Upper lobe of left lung (tissue), 6 donors: ENCODE results near the gene CACNA2D1. TPM values are rescaled to one million over a fixed set of nuclear protein-coding genes. Genes with fewer than 3 reads are reported as not detected.

Experiments used
- ATAC-seq, 2 donors: fragments of 200-7000 bp; cut with Tn5 transposase; one replicate each; pipeline ENCODE4 v1.9.1; 2022; ENCODE audit warnings: mild to moderate bottlenecking in 2 of 2, moderate library complexity in 2 of 2; ENCODE audit not compliant: low FRiP score in 2 of 2
- DNase-seq, 2 donors: peaks; one replicate each; pipeline ENCODE4 v3.0.0-alpha.2; 2019 to 2020
- H3K27ac ChIP-seq, 4 donors: fragments of 200-600 bp; sonication (generic); one replicate each; pipeline ENCODE4 v1.5.1; 2016 to 2019
- H3K27me3 ChIP-seq, 4 donors: fragments of 200-600 bp; sonication (generic); one replicate each; pipeline ENCODE4 v1.5.1; 2017 to 2019
- H3K36me3 ChIP-seq, 4 donors: fragments of 200-600 bp; sonication (generic); one replicate each; pipeline ENCODE4 v1.5.1; 2016 to 2019
- H3K4me1 ChIP-seq, 4 donors: fragments of 200-600 bp; sonication (generic); one replicate each; pipeline ENCODE4 v1.5.1; 2018 to 2019
- H3K4me3 ChIP-seq, 4 donors: fragments of 200-600 bp; sonication (generic); one replicate each; pipeline ENCODE4 v1.5.1; 2017 to 2019; ENCODE audit warnings: mild to moderate bottlenecking in 2 of 4, moderate library complexity in 1 of 4
- H3K9me3 ChIP-seq, 4 donors: fragments of 200-600 bp; sonication (generic); one replicate each; pipeline ENCODE4 v1.5.1; 2018 to 2019
- CTCF ChIP-seq, 6 experiments: fragments of 450-650 bp in 4 of 6; fragments of 200-600 bp in 2 of 6; sonication (generic) in 2 of 6; IDR thresholded peaks; one replicate each; pipeline ENCODE4 v1.5.1; 2016 to 2019; ENCODE audit warnings: antibody characterized with exemption in 6 of 6
- EP300 ChIP-seq, 4 donors: sonication (generic); formaldehyde crosslinking; IDR thresholded peaks; one replicate each; pipeline ENCODE4 v1.5.1; 2017; ENCODE audit warnings: antibody characterized with exemption in 4 of 4, control low read depth in 2 of 4
- POLR2A ChIP-seq, 4 donors: fragments of 450-650 bp; IDR thresholded peaks; one replicate each; pipeline ENCODE4 v1.5.1; 2016 to 2017; ENCODE audit warnings: antibody characterized with exemption in 4 of 4, mild to moderate bottlenecking in 2 of 4
- POLR2AphosphoS5 ChIP-seq, 2 donors: sonication (generic); formaldehyde crosslinking; IDR thresholded peaks; one replicate each; pipeline ENCODE4 v1.5.1; 2017; ENCODE audit warnings: antibody characterized with exemption in 2 of 2
- WGBS, 2 donors: methylation state at CpG; one replicate each; pipeline ENCODE4 v1.1.5; 2017 to 2018; 5-methylcytosine and 5-hydroxymethylcytosine counted together
- total RNA-seq, 6 donors: library from RNA; depleted of rRNA in 4 of 6; stranded (reverse); fragments of >200 nt in 4 of 6; gene quantifications; one replicate each; pipeline versions ENCODE4 v1.1.0 to v1.2.1, GENCODE V29; 2016 to 2021
- donor health status: DM: no; HTN: no; CAD: no; lungs with moderate emphysema.
- donor health status: DM: no; HTN: yes; CAD: no; lungs with severe emphysema.

The CACNA2D1 gene
- total RNA-seq, 6 donors from 2014 or later, result 6.7 to 85.9 (median 9.6) TPM

- H3K27ac ChIP-seq, result no peak overlapping the region
- H3K4me1 ChIP-seq, result no peaks in the 10 kb centered on the region
- no peaks in the 10 kb centered on the region for H3K9me3 ChIP-seq
- no peak for TF ChIP-seq POLR2A (IDR thresholded peaks at IDR 0.05)
- TF ChIP-seq EP300 (IDR thresholded peaks at IDR 0.05), result no peak
- no peak for TF ChIP-seq CTCF (IDR thresholded peaks at IDR 0.05)
- TF ChIP-seq POLR2AphosphoS5 (IDR thresholded peaks at IDR 0.05), result no peak
- no peaks in the 10 kb centered on the region for H3K36me3 ChIP-seq
- no peak for DNase-seq
- no peak overlapping the region for H3K4me3 ChIP-seq
- no peaks in the 10 kb centered on the region for H3K27me3 ChIP-seq
- WGBS, 2 donors, result 78 to 79% methylated on average over 2 of the region's 2 CpGs
- ATAC-seq, result no peak
These were observed 66.8 kb downstream of the CACNA2D1 start for GRCh38 chr7:82376739-82377138.

- no peaks in the 10 kb centered on the region for H3K4me1 ChIP-seq
- no peaks in the 10 kb centered on the region for H3K9me3 ChIP-seq
- H3K36me3 ChIP-seq, result no peaks in the 10 kb centered on the region
- ATAC-seq (no peak), DNase-seq (no peak)
- WGBS, 2 donors, result 51 to 62% methylated on average over 3 of the region's 3 CpGs
- TF ChIP-seq EP300 (IDR thresholded peaks at IDR 0.05) (no peak), POLR2AphosphoS5 (IDR thresholded peaks at IDR 0.05) (no peak), CTCF (IDR thresholded peaks at IDR 0.05) (no peak), POLR2A (IDR thresholded peaks at IDR 0.05) (no peak)
- no peak overlapping the region for H3K4me3 ChIP-seq
- no peak overlapping the region for H3K27ac ChIP-seq
- no peaks in the 10 kb centered on the region for H3K27me3 ChIP-seq
These were observed 67.9 kb downstream of the CACNA2D1 start for GRCh38 chr7:82375713-82376112.

GRCh38 chr7:82375129-82375528 lies 68.4 kb downstream of the CACNA2D1 start:
- H3K9me3 ChIP-seq, result no peaks in the 10 kb centered on the region
- ATAC-seq (no peak), DNase-seq (no peak)
- TF ChIP-seq POLR2A (IDR thresholded peaks at IDR 0.05), result no peak
- no peak for TF ChIP-seq EP300 (IDR thresholded peaks at IDR 0.05)
- TF ChIP-seq CTCF (IDR thresholded peaks at IDR 0.05), result no peak
- TF ChIP-seq POLR2AphosphoS5 (IDR thresholded peaks at IDR 0.05), result no peak
- H3K27me3 ChIP-seq, result no peaks in the 10 kb centered on the region
- H3K4me1 ChIP-seq, result no peaks in the 10 kb centered on the region
- H3K36me3 ChIP-seq, result no peaks in the 10 kb centered on the region
- no peak overlapping the region for H3K4me3 ChIP-seq
- 88 to 95% methylated on average over 1 of the region's 1 CpG for WGBS, 2 donors
- H3K27ac ChIP-seq, result no peak overlapping the region

- Histone ChIP-seq H3K27me3 (no peaks in the 10 kb centered on the region), H3K9me3 (no peaks in the 10 kb centered on the region), H3K27ac (no peak overlapping the region), H3K4me1 (no peaks in the 10 kb centered on the region), H3K36me3 (no peaks in the 10 kb centered on the region), H3K4me3 (no peak overlapping the region)
- WGBS, 2 donors, result 63 to 69% methylated on average over 7 of the region's 7 CpGs
- DNase-seq (no peak), ATAC-seq (no peak)
- no peak for TF ChIP-seq CTCF (IDR thresholded peaks at IDR 0.05)
- no peak for TF ChIP-seq EP300 (IDR thresholded peaks at IDR 0.05)
- TF ChIP-seq POLR2AphosphoS5 (IDR thresholded peaks at IDR 0.05), result no peak
- no peak for TF ChIP-seq POLR2A (IDR thresholded peaks at IDR 0.05)
These were observed 69.5 kb downstream of the CACNA2D1 start for GRCh38 chr7:82373926-82374635.

GRCh38 chr7:82364671-82365070 lies 78.9 kb downstream of the CACNA2D1 start:
- DNase-seq (no peak), ATAC-seq (no peak)
- Histone ChIP-seq H3K4me3 (no peak overlapping the region), H3K27me3 (no peaks in the 10 kb centered on the region), H3K36me3 (no peaks in the 10 kb centered on the region), H3K4me1 (no peaks in the 10 kb centered on the region), H3K9me3 (no peaks in the 10 kb centered on the region), H3K27ac (no peak overlapping the region)
- TF ChIP-seq POLR2AphosphoS5 (IDR thresholded peaks at IDR 0.05) (no peak), EP300 (IDR thresholded peaks at IDR 0.05) (no peak), POLR2A (IDR thresholded peaks at IDR 0.05) (no peak), CTCF (IDR thresholded peaks at IDR 0.05) (no peak)
- WGBS, 2 donors, result 92 to 98% methylated on average over 2 of the region's 2 CpGs
